ENCODE results near the gene PRDM16.
A peak's percentile ranks its signal among the peaks of the same experiment; 100 is the strongest.

The PRDM16 gene

DNA sequence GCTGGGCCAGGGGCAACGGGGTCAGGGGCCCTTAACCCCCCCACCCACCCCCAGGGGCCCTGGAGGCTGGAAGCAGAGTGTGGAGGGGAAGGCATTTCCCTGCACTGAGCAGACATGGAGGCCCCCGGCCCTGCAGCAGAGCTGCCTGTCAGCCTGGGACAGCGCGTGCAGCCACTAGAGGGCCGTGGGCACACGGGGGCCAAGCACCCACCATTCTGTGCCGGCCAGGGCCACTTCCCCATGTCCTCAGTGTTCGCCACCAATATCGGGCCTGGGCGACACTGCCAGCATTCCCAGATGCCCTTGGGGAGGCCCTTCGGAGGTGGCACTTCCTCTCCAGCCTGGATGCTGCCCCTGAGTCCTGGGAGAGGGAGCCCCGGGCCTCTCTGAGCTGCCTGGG lies 362.3 kb downstream of the PRDM16 start:
- no peak for DNase-seq (ENCODE audit: low read depth in 2 of 2)
- H3K4me3 ChIP-seq (replicated peaks in 1 of 2; ENCODE audit: low read depth in 2 of 2, low read length in 2 of 2): no peak overlapping the region
- TF ChIP-seq, protein P1, sequence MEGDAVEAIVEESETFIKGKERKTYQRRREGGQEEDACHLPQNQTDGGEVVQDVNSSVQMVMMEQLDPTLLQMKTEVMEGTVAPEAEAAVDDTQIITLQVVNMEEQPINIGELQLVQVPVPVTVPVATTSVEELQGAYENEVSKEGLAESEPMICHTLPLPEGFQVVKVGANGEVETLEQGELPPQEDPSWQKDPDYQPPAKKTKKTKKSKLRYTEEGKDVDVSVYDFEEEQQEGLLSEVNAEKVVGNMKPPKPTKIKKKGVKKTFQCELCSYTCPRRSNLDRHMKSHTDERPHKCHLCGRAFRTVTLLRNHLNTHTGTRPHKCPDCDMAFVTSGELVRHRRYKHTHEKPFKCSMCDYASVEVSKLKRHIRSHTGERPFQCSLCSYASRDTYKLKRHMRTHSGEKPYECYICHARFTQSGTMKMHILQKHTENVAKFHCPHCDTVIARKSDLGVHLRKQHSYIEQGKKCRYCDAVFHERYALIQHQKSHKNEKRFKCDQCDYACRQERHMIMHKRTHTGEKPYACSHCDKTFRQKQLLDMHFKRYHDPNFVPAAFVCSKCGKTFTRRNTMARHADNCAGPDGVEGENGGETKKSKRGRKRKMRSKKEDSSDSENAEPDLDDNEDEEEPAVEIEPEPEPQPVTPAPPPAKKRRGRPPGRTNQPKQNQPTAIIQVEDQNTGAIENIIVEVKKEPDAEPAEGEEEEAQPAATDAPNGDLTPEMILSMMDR (IDR thresholded peaks at IDR 0.05; ENCODE audit: low read depth, low read length): peak; percentile 24

DNA sequence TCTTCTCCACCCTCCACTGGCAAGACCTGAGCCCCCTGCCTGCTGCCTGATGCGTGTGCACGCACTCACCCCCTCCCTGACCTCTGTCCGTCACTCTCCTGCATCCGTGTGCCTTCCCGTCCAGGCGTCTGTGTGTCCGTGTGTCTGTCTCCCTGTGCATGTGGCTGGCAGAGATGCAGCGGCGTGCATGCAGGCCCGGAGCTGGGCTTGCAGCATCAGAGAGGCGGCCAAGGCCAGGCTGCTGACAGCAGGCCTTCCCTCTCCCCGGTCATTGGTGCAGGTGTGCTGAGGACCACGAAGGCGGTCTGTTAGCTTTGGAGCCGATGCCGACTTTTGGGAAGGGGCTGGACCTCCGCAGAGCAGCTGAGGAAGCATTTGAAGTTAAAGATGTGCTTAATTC lies 362.7 kb downstream of the PRDM16 start:
- DNase-seq (ENCODE audit: low read depth in 2 of 2): no peak
- no peak overlapping the region for H3K4me3 ChIP-seq (replicated peaks in 1 of 2; ENCODE audit: low read depth in 2 of 2, low read length in 2 of 2)
- TF ChIP-seq, protein P1 (IDR thresholded peaks at IDR 0.05; ENCODE audit: low read depth, low read length): no peak

DNA sequence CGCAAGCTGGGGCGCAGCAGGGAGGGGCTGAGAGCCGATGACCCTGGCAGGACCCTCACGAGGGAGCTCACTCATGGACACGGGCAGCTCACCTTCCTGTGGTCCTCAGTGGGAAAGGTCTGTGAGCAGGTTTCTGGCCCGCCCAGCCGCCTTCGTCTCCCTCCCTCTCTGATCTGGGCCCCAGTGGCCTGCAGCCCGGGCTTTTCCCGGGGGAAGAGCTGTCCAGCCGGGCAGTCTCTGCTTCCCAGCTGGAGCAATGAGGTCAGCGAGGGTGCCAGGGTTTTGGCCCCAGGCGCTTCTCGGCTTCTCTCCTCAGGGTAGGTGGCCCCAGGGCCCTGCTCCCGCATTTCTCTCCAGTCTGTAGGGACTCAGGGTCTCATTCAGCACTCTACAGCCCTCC lies 363.3 kb downstream of the PRDM16 start:
- peak in 1 of 2 donors; percentile 11 for DNase-seq (ENCODE audit: low read depth in 2 of 2)
- H3K4me3 ChIP-seq (replicated peaks in 1 of 2; ENCODE audit: low read depth in 2 of 2, low read length in 2 of 2): no peak overlapping the region
- TF ChIP-seq, protein P1 (IDR thresholded peaks at IDR 0.05; ENCODE audit: low read depth, low read length): no peak

DNA sequence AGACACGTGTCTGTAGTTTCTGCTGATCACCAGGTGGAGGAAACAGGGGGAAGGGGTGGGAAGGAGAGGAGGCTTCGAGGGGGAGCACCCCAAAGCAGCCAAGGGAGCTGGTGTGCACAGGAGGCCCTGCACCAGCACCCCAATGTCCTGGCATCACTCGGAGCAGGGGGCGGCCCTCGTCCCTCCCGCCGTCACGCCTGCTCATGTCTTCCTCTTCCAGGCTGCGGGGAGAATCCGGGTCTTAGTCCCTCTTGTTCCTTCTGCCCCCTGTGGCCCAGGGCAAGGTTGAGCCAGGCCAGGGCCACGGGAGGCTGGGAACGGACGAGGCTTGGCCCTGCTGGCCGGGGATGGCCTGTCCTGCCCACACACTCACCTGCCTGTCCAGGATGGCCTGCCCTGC lies 364.1 kb downstream of the PRDM16 start:
- TF ChIP-seq, protein P1 (IDR thresholded peaks at IDR 0.05; ENCODE audit: low read depth, low read length): no peak
- no peak for DNase-seq (ENCODE audit: low read depth in 2 of 2)
- no peak overlapping the region for H3K4me3 ChIP-seq (replicated peaks in 1 of 2; ENCODE audit: low read depth in 2 of 2, low read length in 2 of 2)

DNA sequence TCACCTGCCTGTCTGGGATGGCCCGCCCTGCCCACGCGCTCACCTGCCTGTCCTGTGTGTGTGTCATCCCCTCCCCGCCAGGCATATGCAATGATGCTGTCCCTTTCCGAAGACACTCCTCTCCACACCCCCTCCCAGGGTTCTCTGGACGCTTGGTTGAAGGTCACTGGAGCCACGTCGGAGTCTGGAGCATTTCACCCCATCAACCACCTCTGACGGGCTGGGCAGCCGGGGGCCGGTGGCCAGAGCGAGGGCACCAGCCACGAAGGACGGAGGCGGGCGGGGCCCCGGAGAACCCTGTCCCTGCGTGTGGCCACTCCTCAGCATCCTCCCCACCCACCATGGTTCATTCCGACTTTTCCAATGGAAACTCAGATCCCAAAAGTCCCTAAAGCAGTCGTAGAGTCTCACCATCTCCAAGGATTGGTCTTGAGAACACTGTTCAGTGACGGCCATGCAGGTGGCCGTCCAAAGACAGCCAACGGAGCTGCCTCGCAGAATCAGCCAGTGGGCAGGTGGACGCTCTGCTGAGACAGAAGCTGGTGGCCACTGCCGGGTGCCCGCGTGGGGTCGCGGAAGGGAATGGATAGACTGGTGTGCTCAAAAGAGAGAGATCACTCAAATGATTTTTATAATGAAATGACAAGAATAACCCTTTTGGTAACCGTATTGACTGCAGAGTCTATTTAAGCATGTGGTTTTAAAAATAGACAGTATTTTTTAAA lies 364.8 kb downstream of the PRDM16 start:
- no peak for DNase-seq (ENCODE audit: low read depth in 2 of 2)
- TF ChIP-seq, protein P1 (IDR thresholded peaks at IDR 0.05; ENCODE audit: low read depth, low read length): no peak
- H3K4me3 ChIP-seq (replicated peaks in 1 of 2; ENCODE audit: low read depth in 2 of 2, low read length in 2 of 2): no peak overlapping the region

DNA sequence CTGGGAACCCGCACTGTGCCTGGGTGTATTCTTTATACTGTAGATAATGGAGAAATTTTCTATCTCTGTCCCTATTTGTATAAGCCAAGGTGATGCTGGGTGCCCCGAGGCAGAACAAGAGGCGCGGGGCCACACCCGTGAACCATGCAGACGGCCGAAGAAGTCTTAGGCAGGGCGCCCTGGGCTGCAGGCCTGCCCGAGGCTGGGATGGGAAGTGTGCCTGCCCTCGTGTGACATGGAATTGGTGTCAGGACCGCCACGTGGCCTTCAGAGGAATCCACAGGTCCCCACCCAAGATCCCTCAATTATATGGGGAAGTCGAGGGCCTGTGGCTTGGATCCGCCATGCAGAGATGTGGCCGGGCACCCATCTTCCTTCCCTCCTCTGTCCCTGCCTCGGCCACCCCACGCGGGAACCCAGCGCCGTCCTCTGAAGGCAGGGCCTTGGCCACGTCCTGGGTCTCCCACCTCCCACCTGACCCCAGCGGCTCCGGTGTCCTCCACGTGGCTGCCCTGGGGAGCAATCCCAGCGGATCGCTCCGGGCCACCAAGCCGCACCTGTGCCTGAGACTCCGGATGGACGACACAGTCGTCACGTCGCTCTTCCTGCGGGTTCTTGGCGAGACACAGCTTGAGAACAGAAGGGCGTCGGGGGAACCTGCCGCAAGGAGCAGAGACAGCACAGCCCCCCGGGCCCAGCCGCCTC lies 365.6 kb downstream of the PRDM16 start:
- TF ChIP-seq, protein P1 (IDR thresholded peaks at IDR 0.05; ENCODE audit: low read depth, low read length): no peak
- no peak for DNase-seq (ENCODE audit: low read depth in 2 of 2)
- H3K4me3 ChIP-seq (replicated peaks in 1 of 2; ENCODE audit: low read depth in 2 of 2, low read length in 2 of 2): no peak overlapping the region

All from cardiac fibroblast (primary cell).